Colonic mucosa (tissue), 4 donors: Measurements from ENCODE around the gene GALNT13. TPM values are rescaled to one million over a fixed set of nuclear protein-coding genes. Genes with fewer than 3 reads are reported as not detected.

Experiments used
- DNase-seq: peaks from one replicate; pipeline ENCODE4 v3.0.0-alpha.2; 2020
- H3K27ac ChIP-seq: fragments of 200-600 bp; one replicate; pipeline ENCODE4 v1.8.0; 2021
- H3K27me3 ChIP-seq: fragments of 200-600 bp; one replicate; pipeline ENCODE4 v1.8.0; 2021
- H3K36me3 ChIP-seq: fragments of 200-600 bp; one replicate; pipeline ENCODE4 v1.8.0; 2021
- H3K4me1 ChIP-seq: fragments of 200-600 bp; one replicate; pipeline ENCODE4 v1.8.0; 2021; ENCODE audit warnings: mild to moderate bottlenecking
- H3K4me3 ChIP-seq: fragments of 200-600 bp; one replicate; pipeline ENCODE4 v1.8.0; 2021
- H3K9ac ChIP-seq, 2 donors: one replicate each; pipeline ENCODE4 v1.7.0; 2013; ENCODE audit warnings: control low read depth in 2 of 2, low read depth in 2 of 2, low read length in 2 of 2
- H3K9me3 ChIP-seq: fragments of 200-600 bp; one replicate; pipeline ENCODE4 v1.8.0; 2021
- intact Hi-C: fragments of 100-400 bp; cut with DNase I; formaldehyde crosslinking; loops from one replicate; pipeline ENCODE4 v1.14.1; 2022
- total RNA-seq, 2 donors: library from RNA; stranded (reverse); fragmentation: NEBNext Ultra II Directional in 1 of 2; extraction: Animal tissue kit (Norgen Biotek cat#: 25700) in 1 of 2; gene quantifications; one replicate each; pipeline ENCODE4 v1.2.1, GENCODE V29; 2021
- TF ChIP-seq, protein P1 (sequence below): fragments of 200-600 bp; IDR thresholded peaks from one replicate; pipeline ENCODE4 v1.8.0; 2022; ENCODE audit warnings: antibody characterized with exemption, mild to moderate bottlenecking
- donor health status: healthy.
- donor health status: DM: no; HTN: no; CAD: no.
- donor health status: DM: no; HTN: no; CAD: no.

Gene GALNT13
- total RNA-seq, 2 donors from 2014 or later = 0.07 to 0.40 TPM

DNA sequence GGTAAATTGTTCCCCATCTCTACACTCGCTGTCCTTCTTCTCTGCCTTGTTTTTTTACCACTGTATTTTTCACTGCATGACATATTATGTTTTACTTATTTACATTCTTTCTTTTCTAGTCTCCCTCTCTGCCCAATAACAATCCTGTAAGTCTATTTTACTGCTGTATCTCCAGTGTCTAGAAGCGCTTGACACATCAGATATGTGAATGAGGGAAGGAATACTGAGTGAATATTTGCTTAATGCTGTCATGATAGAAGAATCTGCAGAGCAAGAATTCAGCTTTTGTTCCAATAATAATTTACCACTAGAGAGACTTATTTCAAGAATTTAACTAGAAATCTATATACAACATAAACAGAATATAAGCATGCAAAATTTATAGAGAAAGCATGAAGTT lies 99.5 kb downstream of the GALNT13 start:
- Histone ChIP-seq H3K9ac (no peak overlapping the region), H3K36me3 (no peaks in the 10 kb centered on the region), H3K27me3 (no peaks in the 10 kb centered on the region), H3K4me3 (no peak overlapping the region), H3K27ac (no peak overlapping the region), H3K4me1 (no peaks in the 10 kb centered on the region), H3K9me3 (no peaks in the 10 kb centered on the region)
- intact Hi-C loops = no loop called here
- TF ChIP-seq, protein P1, sequence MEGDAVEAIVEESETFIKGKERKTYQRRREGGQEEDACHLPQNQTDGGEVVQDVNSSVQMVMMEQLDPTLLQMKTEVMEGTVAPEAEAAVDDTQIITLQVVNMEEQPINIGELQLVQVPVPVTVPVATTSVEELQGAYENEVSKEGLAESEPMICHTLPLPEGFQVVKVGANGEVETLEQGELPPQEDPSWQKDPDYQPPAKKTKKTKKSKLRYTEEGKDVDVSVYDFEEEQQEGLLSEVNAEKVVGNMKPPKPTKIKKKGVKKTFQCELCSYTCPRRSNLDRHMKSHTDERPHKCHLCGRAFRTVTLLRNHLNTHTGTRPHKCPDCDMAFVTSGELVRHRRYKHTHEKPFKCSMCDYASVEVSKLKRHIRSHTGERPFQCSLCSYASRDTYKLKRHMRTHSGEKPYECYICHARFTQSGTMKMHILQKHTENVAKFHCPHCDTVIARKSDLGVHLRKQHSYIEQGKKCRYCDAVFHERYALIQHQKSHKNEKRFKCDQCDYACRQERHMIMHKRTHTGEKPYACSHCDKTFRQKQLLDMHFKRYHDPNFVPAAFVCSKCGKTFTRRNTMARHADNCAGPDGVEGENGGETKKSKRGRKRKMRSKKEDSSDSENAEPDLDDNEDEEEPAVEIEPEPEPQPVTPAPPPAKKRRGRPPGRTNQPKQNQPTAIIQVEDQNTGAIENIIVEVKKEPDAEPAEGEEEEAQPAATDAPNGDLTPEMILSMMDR = no peak
- DNase-seq = no peak

DNA sequence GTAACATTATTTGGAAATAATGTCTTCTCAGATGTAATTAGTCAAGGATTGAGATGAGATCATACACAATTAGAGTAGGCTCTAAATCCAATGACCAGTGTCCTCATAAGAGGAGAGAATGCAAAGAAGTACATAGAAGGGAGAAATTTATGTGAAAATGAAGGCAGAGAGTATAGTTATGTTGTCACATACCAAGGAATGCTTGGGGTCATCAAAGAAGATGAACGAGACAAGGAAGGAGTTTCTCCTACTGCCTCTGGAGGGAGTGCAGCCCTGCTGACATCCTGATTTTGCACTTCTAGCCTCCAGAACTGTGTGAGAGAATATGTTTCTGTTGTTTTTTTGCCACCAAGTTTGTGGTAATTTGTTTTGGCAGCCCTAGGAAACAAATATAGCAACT lies 100.1 kb downstream of the GALNT13 start:
- intact Hi-C loops = no loop called here
- Histone ChIP-seq H3K4me3 (no peak overlapping the region), H3K27me3 (no peaks in the 10 kb centered on the region), H3K27ac (no peak overlapping the region), H3K9ac (no peak overlapping the region), H3K4me1 (no peaks in the 10 kb centered on the region), H3K36me3 (no peaks in the 10 kb centered on the region), H3K9me3 (no peaks in the 10 kb centered on the region)
- TF ChIP-seq, protein P1 = no peak
- DNase-seq = no peak

DNA sequence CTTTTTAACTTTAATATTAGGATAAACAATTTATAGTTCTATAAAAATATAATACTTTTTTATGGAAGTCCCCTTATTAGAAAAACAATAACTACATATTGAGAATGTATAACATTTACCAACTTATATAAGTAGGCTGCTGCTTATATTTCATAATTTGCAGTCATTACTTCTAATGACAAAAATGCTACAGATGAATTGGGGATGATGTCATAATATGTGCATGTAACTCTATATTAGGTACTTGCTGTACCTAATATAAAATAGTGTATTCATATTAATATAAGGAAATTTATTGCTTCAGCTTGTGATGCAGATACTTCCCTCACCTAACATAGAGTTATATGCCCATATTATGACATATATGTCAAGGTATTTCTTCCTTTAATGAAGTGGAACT lies 100.7 kb downstream of the GALNT13 start:
- intact Hi-C loops = no loop called here
- Histone ChIP-seq H3K27ac (no peak overlapping the region), H3K4me3 (no peak overlapping the region), H3K9me3 (no peaks in the 10 kb centered on the region), H3K9ac (no peak overlapping the region), H3K4me1 (no peaks in the 10 kb centered on the region), H3K36me3 (no peaks in the 10 kb centered on the region), H3K27me3 (no peaks in the 10 kb centered on the region)
- TF ChIP-seq, protein P1 = no peak
- no peak for DNase-seq

DNA sequence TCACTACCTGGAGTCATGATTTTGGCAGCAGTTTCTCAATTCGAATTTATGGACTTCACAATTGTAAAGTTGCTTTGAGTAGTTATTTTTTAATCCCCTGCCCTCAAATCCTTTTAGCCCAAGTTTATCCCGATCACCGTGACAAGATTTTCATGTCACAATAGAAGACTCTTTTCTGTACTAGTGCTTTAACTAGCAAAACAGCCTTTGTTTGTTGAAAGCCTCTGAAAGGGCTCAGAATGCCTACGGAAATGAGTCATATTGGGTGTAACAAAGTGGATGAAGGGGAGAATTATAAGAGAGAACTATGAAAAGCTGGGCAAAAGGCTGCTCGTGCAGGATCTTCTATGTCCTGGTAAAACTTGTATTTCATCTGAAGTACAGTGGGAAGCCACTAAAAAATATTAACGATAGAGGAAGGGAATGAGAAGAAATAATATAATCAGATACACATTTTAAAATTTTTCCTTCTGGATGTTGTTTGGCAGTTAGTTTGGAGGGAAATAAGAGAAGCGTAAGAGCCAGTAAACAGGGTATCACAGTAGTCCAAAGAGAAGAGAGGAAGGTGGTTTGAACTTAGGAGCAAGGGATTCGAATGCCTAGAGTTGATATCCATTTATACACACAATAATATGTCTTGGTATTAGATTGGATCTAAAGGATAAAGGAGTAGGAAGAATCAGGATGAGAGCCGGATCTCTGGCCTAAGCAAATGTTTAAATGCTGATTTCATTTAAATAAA lies 114.9 kb downstream of the GALNT13 start:
- TF ChIP-seq, protein P1 = no peak
- DNase-seq = no peak
- no peaks in the 10 kb centered on the region for H3K27me3 ChIP-seq
- no peaks in the 10 kb centered on the region for H3K36me3 ChIP-seq
- H3K9me3 ChIP-seq = no peaks in the 10 kb centered on the region
- no peaks in the 10 kb centered on the region for H3K4me1 ChIP-seq
- H3K27ac ChIP-seq = no peak overlapping the region
- H3K9ac ChIP-seq = no peak overlapping the region
- no peak overlapping the region for H3K4me3 ChIP-seq
- intact Hi-C loops = no loop called here

DNA sequence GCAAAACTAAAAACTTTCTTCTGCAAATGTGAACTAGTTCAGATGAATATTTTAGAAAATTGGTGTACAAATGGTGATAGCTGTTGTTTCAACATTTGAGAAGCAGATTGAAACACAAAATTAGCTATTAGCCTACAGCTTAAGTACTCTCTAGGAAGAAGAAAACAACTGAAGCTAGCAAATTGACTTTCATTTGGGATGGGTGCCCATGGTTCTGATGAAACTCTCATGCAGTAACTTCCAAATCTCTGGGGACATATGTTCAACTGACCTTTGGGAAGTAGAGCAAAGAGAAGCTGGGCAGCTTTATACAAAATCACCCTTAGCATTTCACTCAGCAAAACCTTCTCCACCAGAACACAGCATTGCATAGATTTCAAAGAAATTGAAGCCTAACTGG lies 119.0 kb downstream of the GALNT13 start:
- Histone ChIP-seq H3K9ac (no peak overlapping the region), H3K4me1 (no peaks in the 10 kb centered on the region), H3K27me3 (no peaks in the 10 kb centered on the region), H3K9me3 (no peaks in the 10 kb centered on the region), H3K36me3 (no peaks in the 10 kb centered on the region), H3K27ac (no peak overlapping the region), H3K4me3 (no peak overlapping the region)
- TF ChIP-seq, protein P1 = no peak
- intact Hi-C loops = no loop called here
- no peak for DNase-seq
